GM23338 (cell line): Measurements from ENCODE around the gene SLC2A13. TPM values are rescaled to one million over a fixed set of nuclear protein-coding genes. Genes with fewer than 3 reads are reported as not detected.

ENCODE experiments used
- ATAC-seq: fragments of 200-7000 bp; cut with Tn5 transposase; 3 replicates; pipeline ENCODE4 v1.9.1; 2020
- DNase-seq: peaks from one replicate; pipeline ENCODE4 v3.0.0-alpha.2; 2015; ENCODE audit warnings: low spot score
- H2AFZ ChIP-seq: fragments of 200-600 bp; sonication (generic); 2 replicates; pipeline ENCODE4 v1.8.0; 2016; ENCODE audit warnings: antibody characterized with exemption, mild to moderate bottlenecking, moderate library complexity
- H3F3A ChIP-seq: fragments of 200-600 bp; sonication (generic); replicated peaks from 2 replicates; pipeline ENCODE4 v1.8.0; 2017; ENCODE audit warnings: antibody characterized with exemption, mixed run types, low read depth
- H3K27ac ChIP-seq: fragments of 200-600 bp; sonication (generic); 2 replicates; pipeline ENCODE4 v1.6.1; 2016; ENCODE audit warnings: low read depth
- H3K27me3 ChIP-seq: fragments of 200-600 bp; sonication (generic); 2 replicates; pipeline ENCODE4 v1.8.0; 2016; ENCODE audit warnings: mild to moderate bottlenecking, mixed run types, moderate library complexity; ENCODE audit not compliant: insufficient read depth
- H3K36me3 ChIP-seq: fragments of 200-600 bp; sonication (generic); 2 replicates; pipeline ENCODE4 v1.8.0; 2016; ENCODE audit warnings: mild to moderate bottlenecking; ENCODE audit not compliant: insufficient read depth
- H3K4me1 ChIP-seq: fragments of 200-600 bp; sonication (generic); 2 replicates; pipeline ENCODE4 v1.8.0; 2016; ENCODE audit warnings: mild to moderate bottlenecking, moderate library complexity; ENCODE audit not compliant: insufficient read depth
- H3K4me2 ChIP-seq: fragments of 200-600 bp; sonication (generic); 2 replicates; pipeline ENCODE4 v1.7.1; 2017; ENCODE audit warnings: mixed run types
- H3K4me3 ChIP-seq: fragments of 200-600 bp; sonication (generic); 2 replicates; pipeline ENCODE4 v1.6.1; 2016; ENCODE audit warnings: mixed run types
- H3K79me2 ChIP-seq: fragments of 200-600 bp; sonication (generic); replicated peaks from 2 replicates; pipeline ENCODE4 v1.8.0; 2017; ENCODE audit warnings: mild to moderate bottlenecking; ENCODE audit not compliant: insufficient read depth
- H3K9me2 ChIP-seq: fragments of 200-600 bp; sonication (generic); 2 replicates; pipeline ENCODE4 v1.8.0; 2017; ENCODE audit not compliant: insufficient read depth
- H4K20me1 ChIP-seq: fragments of 200-600 bp; sonication (generic); replicated peaks from 2 replicates; pipeline ENCODE4 v1.8.0; 2017; ENCODE audit warnings: mild to moderate bottlenecking; ENCODE audit not compliant: insufficient read depth
- H3K27ac Mint-ChIP-seq: 2 replicates; pipeline ENCODE4 v1.8.0; 2020; ENCODE audit warnings: inconsistent platforms, mild to moderate bottlenecking, moderate library complexity, mixed read lengths
- H3K27me3 Mint-ChIP-seq: 3 replicates; pipeline ENCODE4 v1.8.0; 2022; ENCODE audit warnings: low read depth, mild to moderate bottlenecking, moderate library complexity, mixed read lengths, inconsistent platforms; ENCODE audit not compliant: insufficient read depth, poor library complexity
- H3K36me3 Mint-ChIP-seq: 3 replicates; pipeline ENCODE4 v1.8.0; 2021; ENCODE audit warnings: low read depth, mild to moderate bottlenecking, inconsistent platforms, moderate library complexity, mixed read lengths
- H3K4me1 Mint-ChIP-seq: 3 replicates; pipeline ENCODE4 v1.8.0; 2020; ENCODE audit warnings: mild to moderate bottlenecking, inconsistent platforms, mixed read lengths
- H3K4me3 Mint-ChIP-seq: 3 replicates; pipeline ENCODE4 v1.8.0; 2021; ENCODE audit warnings: moderate library complexity, mild to moderate bottlenecking, inconsistent platforms, mixed read lengths
- H3K9me3 Mint-ChIP-seq: 3 replicates; pipeline ENCODE4 v1.8.0; 2020; ENCODE audit warnings: moderate library complexity, mild to moderate bottlenecking, inconsistent platforms, mixed read lengths
- CREB1 ChIP-seq: fragments of 250-450 bp; sonication (Bioruptor Pico); IDR thresholded peaks from 2 replicates; pipeline ENCODE4 v1.5.0; 2020; ENCODE audit warnings: low read depth, mild to moderate bottlenecking, moderate library complexity
- EZH2 ChIP-seq: fragments of 200-600 bp; sonication (generic); IDR thresholded peaks from one replicate; pipeline ENCODE4 v1.8.0; 2017; ENCODE audit warnings: antibody characterized with exemption, mild to moderate bottlenecking, low read depth; ENCODE audit not compliant: unreplicated experiment
- JUNB ChIP-seq: IDR thresholded peaks from one replicate; pipeline ENCODE4 v1.6.1; 2016; ENCODE audit warnings: antibody characterized with exemption; ENCODE audit not compliant: unreplicated experiment
- NANOG ChIP-seq: IDR thresholded peaks from 2 replicates; pipeline ENCODE4 v1.6.1; 2016; ENCODE audit warnings: antibody characterized with exemption, borderline replicate concordance
- POLR2AphosphoS5 ChIP-seq: IDR thresholded peaks from 2 replicates; pipeline ENCODE4 v1.6.1; 2016; ENCODE audit warnings: antibody characterized with exemption, low read depth
- STAT1 ChIP-seq: IDR thresholded peaks from one replicate; pipeline ENCODE4 v1.6.1; 2016; ENCODE audit warnings: antibody characterized with exemption; ENCODE audit not compliant: unreplicated experiment
- ZNF114 ChIP-seq: fragments of 250-450 bp; sonication (Bioruptor Pico); IDR thresholded peaks from 2 replicates; pipeline ENCODE4 v1.5.0; 2020; ENCODE audit warnings: mild to moderate bottlenecking, moderate library complexity
- ZNF331 ChIP-seq: fragments of 250-450 bp; sonication (Bioruptor Pico); IDR thresholded peaks from 2 replicates; pipeline ENCODE4 v1.5.0; 2020; ENCODE audit warnings: low read depth, mild to moderate bottlenecking, moderate library complexity
- polyA plus RNA-seq: library from polyadenylated mRNA; unstranded; fragments of >200 nt; fragmentation: Nextera tagmentation; extraction: Ambion mirVana; gene quantifications from 2 replicates; pipeline ENCODE4 v1.2.1, GENCODE V29; 2016
- total RNA-seq: library from RNA; depleted of rRNA; stranded (reverse); fragments of >200 nt; shearing (Covaris generic); gene quantifications from 2 replicates; pipeline ENCODE4 v1.2.3, GENCODE V29; 2014
- TF ChIP-seq, protein P1 (sequence below), 2 experiments: fragments of 200-600 bp in 1 of 2; sonication (generic) in 1 of 2; conservative IDR thresholded peaks; 2 replicates each; pipeline versions ENCODE4 v1.5.1 to v1.6.1; 2016 to 2017; ENCODE audit warnings: antibody characterized with exemption in 2 of 2, low read depth in 2 of 2, mild to moderate bottlenecking in 2 of 2, moderate library complexity in 1 of 2
- TF ChIP-seq, protein P2 (sequence below): IDR thresholded peaks from one replicate; pipeline ENCODE4 v1.6.1; 2018; ENCODE audit warnings: antibody characterized with exemption; ENCODE audit not compliant: unreplicated experiment
- TF ChIP-seq, protein P3 (sequence below): IDR thresholded peaks from 2 replicates; pipeline ENCODE4 v1.6.1; 2016; ENCODE audit warnings: antibody characterized with exemption
- TF ChIP-seq, protein P4 (sequence below): fragments of 250-450 bp; sonication (Bioruptor Pico); IDR thresholded peaks from 2 replicates; pipeline ENCODE4 v1.5.0; 2020; ENCODE audit warnings: mild to moderate bottlenecking, moderate library complexity

The SLC2A13 gene
- total and polyA plus RNA-seq, 2 experiments from 2014 or later = 6.8 to 22.7 TPM

DNA sequence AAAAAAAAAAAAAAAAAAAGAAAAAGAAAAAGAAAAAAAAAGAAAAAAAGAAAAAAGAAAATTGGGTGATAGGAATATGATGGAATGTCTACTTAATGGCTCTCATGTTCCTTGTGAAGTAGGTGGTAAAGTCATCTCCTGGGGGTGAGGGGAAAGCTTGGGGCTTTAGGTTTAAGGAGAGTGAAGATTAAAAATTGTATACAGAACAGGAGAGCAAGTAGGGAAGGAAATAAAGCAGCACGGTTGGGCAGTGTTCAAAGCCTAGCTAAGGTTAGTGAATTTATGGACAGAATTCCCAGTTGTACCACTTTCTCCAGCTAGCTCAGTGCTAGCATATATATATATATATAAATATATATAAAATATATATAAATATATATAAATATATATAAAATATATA is 40.0 kb upstream of the SLC2A13 start (continued):
- TF ChIP-seq, protein P1, sequence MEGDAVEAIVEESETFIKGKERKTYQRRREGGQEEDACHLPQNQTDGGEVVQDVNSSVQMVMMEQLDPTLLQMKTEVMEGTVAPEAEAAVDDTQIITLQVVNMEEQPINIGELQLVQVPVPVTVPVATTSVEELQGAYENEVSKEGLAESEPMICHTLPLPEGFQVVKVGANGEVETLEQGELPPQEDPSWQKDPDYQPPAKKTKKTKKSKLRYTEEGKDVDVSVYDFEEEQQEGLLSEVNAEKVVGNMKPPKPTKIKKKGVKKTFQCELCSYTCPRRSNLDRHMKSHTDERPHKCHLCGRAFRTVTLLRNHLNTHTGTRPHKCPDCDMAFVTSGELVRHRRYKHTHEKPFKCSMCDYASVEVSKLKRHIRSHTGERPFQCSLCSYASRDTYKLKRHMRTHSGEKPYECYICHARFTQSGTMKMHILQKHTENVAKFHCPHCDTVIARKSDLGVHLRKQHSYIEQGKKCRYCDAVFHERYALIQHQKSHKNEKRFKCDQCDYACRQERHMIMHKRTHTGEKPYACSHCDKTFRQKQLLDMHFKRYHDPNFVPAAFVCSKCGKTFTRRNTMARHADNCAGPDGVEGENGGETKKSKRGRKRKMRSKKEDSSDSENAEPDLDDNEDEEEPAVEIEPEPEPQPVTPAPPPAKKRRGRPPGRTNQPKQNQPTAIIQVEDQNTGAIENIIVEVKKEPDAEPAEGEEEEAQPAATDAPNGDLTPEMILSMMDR (conservative IDR thresholded peaks at IDR 0.05; ENCODE audit: low read depth in 2 of 2) = no peak
- TF ChIP-seq ZNF331 (CRISPR knock-in tag) = no peak
- TF ChIP-seq NANOG = no peak
- TF ChIP-seq CREB1 (CRISPR knock-in tag) = no peak
- no peak for TF ChIP-seq ZNF114
- no peak for TF ChIP-seq JUNB
- TF ChIP-seq STAT1 = no peak
- TF ChIP-seq, protein P2, sequence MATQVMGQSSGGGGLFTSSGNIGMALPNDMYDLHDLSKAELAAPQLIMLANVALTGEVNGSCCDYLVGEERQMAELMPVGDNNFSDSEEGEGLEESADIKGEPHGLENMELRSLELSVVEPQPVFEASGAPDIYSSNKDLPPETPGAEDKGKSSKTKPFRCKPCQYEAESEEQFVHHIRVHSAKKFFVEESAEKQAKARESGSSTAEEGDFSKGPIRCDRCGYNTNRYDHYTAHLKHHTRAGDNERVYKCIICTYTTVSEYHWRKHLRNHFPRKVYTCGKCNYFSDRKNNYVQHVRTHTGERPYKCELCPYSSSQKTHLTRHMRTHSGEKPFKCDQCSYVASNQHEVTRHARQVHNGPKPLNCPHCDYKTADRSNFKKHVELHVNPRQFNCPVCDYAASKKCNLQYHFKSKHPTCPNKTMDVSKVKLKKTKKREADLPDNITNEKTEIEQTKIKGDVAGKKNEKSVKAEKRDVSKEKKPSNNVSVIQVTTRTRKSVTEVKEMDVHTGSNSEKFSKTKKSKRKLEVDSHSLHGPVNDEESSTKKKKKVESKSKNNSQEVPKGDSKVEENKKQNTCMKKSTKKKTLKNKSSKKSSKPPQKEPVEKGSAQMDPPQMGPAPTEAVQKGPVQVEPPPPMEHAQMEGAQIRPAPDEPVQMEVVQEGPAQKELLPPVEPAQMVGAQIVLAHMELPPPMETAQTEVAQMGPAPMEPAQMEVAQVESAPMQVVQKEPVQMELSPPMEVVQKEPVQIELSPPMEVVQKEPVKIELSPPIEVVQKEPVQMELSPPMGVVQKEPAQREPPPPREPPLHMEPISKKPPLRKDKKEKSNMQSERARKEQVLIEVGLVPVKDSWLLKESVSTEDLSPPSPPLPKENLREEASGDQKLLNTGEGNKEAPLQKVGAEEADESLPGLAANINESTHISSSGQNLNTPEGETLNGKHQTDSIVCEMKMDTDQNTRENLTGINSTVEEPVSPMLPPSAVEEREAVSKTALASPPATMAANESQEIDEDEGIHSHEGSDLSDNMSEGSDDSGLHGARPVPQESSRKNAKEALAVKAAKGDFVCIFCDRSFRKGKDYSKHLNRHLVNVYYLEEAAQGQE = no peak

DNA sequence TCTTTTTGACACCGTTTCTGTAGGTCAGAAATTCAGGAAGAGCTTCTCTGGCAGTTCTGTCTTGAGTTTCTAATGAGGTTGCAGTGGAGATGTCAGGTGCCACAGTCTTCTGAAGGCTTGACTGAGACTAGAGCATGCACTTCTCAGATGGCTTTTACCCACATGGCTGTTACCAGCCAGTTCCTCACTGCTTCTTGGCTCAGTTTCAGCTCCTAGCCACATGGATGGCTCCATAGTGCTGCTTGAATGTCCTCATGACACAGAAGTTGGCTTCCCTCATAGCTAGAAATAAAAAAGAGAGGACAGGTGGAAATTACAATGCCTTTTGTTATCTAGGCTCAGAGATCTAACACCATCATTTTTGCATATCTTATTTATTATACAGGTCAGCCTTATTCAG is 38.1 kb upstream of the SLC2A13 start:
- Histone ChIP-seq H3K4me1 (no peaks in the 10 kb centered on the region), H3F3A (no peaks in the 10 kb centered on the region; the same call in 1 of the 2 replicates), H3K27me3 (no peaks in the 10 kb centered on the region), H4K20me1 (no peaks in the 10 kb centered on the region), H3K4me3 (no peak overlapping the region), H3K9me2 (no peaks in the 10 kb centered on the region), H3K27ac (no peak overlapping the region), H3K4me2 (no peak overlapping the region), H3K36me3 (no peaks in the 10 kb centered on the region), H3K79me2 (no peaks in the 10 kb centered on the region), H2AFZ (no peak overlapping the region)
- TF ChIP-seq EZH2 = no peak
- TF ChIP-seq, protein P3, sequence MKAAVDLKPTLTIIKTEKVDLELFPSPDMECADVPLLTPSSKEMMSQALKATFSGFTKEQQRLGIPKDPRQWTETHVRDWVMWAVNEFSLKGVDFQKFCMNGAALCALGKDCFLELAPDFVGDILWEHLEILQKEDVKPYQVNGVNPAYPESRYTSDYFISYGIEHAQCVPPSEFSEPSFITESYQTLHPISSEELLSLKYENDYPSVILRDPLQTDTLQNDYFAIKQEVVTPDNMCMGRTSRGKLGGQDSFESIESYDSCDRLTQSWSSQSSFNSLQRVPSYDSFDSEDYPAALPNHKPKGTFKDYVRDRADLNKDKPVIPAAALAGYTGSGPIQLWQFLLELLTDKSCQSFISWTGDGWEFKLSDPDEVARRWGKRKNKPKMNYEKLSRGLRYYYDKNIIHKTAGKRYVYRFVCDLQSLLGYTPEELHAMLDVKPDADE = no peak
- TF ChIP-seq POLR2AphosphoS5 = no peak
- TF ChIP-seq, protein P4, sequence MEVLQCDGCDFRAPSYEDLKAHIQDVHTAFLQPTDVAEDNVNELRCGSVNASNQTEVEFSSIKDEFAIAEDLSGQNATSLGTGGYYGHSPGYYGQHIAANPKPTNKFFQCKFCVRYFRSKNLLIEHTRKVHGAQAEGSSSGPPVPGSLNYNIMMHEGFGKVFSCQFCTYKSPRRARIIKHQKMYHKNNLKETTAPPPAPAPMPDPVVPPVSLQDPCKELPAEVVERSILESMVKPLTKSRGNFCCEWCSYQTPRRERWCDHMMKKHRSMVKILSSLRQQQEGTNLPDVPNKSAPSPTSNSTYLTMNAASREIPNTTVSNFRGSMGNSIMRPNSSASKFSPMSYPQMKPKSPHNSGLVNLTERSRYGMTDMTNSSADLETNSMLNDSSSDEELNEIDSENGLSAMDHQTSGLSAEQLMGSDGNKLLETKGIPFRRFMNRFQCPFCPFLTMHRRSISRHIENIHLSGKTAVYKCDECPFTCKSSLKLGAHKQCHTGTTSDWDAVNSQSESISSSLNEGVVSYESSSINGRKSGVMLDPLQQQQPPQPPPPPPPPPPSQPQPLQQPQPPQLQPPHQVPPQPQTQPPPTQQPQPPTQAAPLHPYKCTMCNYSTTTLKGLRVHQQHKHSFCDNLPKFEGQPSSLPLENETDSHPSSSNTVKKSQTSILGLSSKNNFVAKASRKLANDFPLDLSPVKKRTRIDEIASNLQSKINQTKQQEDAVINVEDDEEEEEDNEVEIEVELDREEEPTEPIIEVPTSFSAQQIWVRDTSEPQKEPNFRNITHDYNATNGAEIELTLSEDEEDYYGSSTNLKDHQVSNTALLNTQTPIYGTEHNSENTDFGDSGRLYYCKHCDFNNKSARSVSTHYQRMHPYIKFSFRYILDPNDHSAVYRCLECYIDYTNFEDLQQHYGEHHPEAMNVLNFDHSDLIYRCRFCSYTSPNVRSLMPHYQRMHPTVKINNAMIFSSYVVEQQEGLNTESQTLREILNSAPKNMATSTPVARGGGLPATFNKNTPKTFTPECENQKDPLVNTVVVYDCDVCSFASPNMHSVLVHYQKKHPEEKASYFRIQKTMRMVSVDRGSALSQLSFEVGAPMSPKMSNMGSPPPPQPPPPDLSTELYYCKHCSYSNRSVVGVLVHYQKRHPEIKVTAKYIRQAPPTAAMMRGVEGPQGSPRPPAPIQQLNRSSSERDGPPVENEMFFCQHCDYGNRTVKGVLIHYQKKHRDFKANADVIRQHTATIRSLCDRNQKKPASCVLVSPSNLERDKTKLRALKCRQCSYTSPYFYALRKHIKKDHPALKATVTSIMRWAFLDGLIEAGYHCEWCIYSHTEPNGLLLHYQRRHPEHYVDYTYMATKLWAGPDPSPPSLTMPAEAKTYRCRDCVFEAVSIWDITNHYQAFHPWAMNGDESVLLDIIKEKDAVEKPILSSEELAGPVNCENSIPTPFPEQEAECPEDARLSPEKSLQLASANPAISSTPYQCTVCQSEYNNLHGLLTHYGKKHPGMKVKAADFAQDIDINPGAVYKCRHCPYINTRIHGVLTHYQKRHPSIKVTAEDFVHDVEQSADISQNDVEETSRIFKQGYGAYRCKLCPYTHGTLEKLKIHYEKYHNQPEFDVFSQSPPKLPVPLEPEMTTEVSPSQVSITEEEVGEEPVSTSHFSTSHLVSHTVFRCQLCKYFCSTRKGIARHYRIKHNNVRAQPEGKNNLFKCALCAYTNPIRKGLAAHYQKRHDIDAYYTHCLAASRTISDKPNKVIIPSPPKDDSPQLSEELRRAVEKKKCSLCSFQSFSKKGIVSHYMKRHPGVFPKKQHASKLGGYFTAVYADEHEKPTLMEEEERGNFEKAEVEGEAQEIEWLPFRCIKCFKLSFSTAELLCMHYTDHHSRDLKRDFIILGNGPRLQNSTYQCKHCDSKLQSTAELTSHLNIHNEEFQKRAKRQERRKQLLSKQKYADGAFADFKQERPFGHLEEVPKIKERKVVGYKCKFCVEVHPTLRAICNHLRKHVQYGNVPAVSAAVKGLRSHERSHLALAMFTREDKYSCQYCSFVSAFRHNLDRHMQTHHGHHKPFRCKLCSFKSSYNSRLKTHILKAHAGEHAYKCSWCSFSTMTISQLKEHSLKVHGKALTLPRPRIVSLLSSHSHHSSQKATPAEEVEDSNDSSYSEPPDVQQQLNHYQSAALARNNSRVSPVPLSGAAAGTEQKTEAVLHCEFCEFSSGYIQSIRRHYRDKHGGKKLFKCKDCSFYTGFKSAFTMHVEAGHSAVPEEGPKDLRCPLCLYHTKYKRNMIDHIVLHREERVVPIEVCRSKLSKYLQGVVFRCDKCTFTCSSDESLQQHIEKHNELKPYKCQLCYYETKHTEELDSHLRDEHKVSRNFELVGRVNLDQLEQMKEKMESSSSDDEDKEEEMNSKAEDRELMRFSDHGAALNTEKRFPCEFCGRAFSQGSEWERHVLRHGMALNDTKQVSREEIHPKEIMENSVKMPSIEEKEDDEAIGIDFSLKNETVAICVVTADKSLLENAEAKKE (CRISPR knock-in tag) = no peak
- no peak for TF ChIP-seq STAT1
- ATAC-seq = no peak
- Mint-ChIP-seq H3K4me3 (no peak overlapping the region), H3K36me3 (no peaks in the 10 kb centered on the region), H3K9me3 (no peaks in the 10 kb centered on the region), H3K4me1 (no peaks in the 10 kb centered on the region), H3K27me3 (no peaks in the 10 kb centered on the region), H3K27ac (no peak overlapping the region)
- DNase-seq = no peak
